Activated CD4-positive, alpha-beta T cell treated with anti-CD3 and anti-CD28 coated beads, Interleukin-2, amount 10 ng/mL, durations not matched to agents 7 days and 5 days (primary cell): ENCODE data around the gene PDE4D. TPM values are rescaled to one million over a fixed set of nuclear protein-coding genes. Genes with fewer than 3 reads are reported as not detected.
A peak's percentile ranks its signal among the peaks of the same experiment; 100 is the strongest.

Experiments used
- CTCF ChIA-PET: fragments of 350-600 bp; sonication (Branson Sonifier 250); formaldehyde crosslinking; loops from one replicate; lab custom pipeline; 2021; ENCODE audit warnings: antibody characterized with exemption; lab: Charles Lee
- POLR2A ChIA-PET: fragments of 350-600 bp; sonication (Branson Sonifier 250); formaldehyde crosslinking; loops from one replicate; lab custom pipeline; 2021; ENCODE audit warnings: antibody characterized with exemption; lab: Charles Lee
- DNase-seq: peaks from one replicate; pipeline ENCODE4 v3.0.0-alpha.2; 2020
- H3K27ac Mint-ChIP-seq: one replicate; pipeline ENCODE4 v1.8.0; 2021; ENCODE audit warnings: mild to moderate bottlenecking, moderate library complexity, mixed read lengths
- H3K27me3 Mint-ChIP-seq: one replicate; pipeline ENCODE4 v1.8.0; 2021; ENCODE audit warnings: mixed read lengths
- H3K36me3 Mint-ChIP-seq: one replicate; pipeline ENCODE4 v1.8.0; 2021; ENCODE audit warnings: low read depth, mixed read lengths
- H3K4me1 Mint-ChIP-seq: one replicate; pipeline ENCODE4 v1.8.0; 2021; ENCODE audit warnings: mixed read lengths
- H3K4me3 Mint-ChIP-seq: one replicate; pipeline ENCODE4 v1.8.0; 2021; ENCODE audit warnings: mild to moderate bottlenecking, moderate library complexity, mixed read lengths
- H3K9me3 Mint-ChIP-seq: one replicate; pipeline ENCODE4 v1.8.0; 2021; ENCODE audit warnings: mixed read lengths
- total RNA-seq, 2 experiments: library from RNA; stranded (reverse); gene quantifications; one replicate each; pipeline ENCODE4 v1.2.3, GENCODE V29; 2021

PDE4D gene
- total RNA-seq, 2 experiments from 2014 or later, result 62.0 to 67.8 TPM

- H3K27me3 Mint-ChIP-seq, result peaks cover 19% of the 10 kb centered on the region
- no peaks in the 10 kb centered on the region for H3K4me1 Mint-ChIP-seq
- ChIA-PET CTCF (no interaction called here), POLR2A (no interaction called here)
- H3K4me3 Mint-ChIP-seq, result no peak overlapping the region
- DNase-seq, result no peak
- H3K36me3 Mint-ChIP-seq, result no peaks in the 10 kb centered on the region
- H3K9me3 Mint-ChIP-seq, result no peaks in the 10 kb centered on the region
- H3K27ac Mint-ChIP-seq, result no peak overlapping the region
These were observed 390.3 kb downstream of the PDE4D start for GRCh38 chr5:59503220-59503619.

- POLR2A ChIA-PET, result no interaction called here
- CTCF ChIA-PET, result no interaction called here
- no peak for DNase-seq
- H3K4me1 Mint-ChIP-seq, result no peaks in the 10 kb centered on the region
- H3K27ac Mint-ChIP-seq, result no peak overlapping the region
- no peaks in the 10 kb centered on the region for H3K9me3 Mint-ChIP-seq
- H3K27me3 Mint-ChIP-seq, result peaks cover 26% of the 10 kb centered on the region
- no peaks in the 10 kb centered on the region for H3K36me3 Mint-ChIP-seq
- no peak overlapping the region for H3K4me3 Mint-ChIP-seq
These were observed 392.2 kb downstream of the PDE4D start for GRCh38 chr5:59501316-59501715.

- H3K27ac Mint-ChIP-seq, result no peak overlapping the region
- no peaks in the 10 kb centered on the region for H3K36me3 Mint-ChIP-seq
- no peaks in the 10 kb centered on the region for H3K9me3 Mint-ChIP-seq
- no peaks in the 10 kb centered on the region for H3K4me1 Mint-ChIP-seq
- H3K27me3 Mint-ChIP-seq, result peaks cover 26% of the 10 kb centered on the region
- ChIA-PET CTCF (no interaction called here), POLR2A (no interaction called here)
- no peak for DNase-seq
- no peak overlapping the region for H3K4me3 Mint-ChIP-seq
These were observed 393.5 kb downstream of the PDE4D start for GRCh38 chr5:59500014-59500413.

- ChIA-PET CTCF (interaction anchor here (0.7 kb wide), 1 partner anchor 1971 kb away, joined by 4 read pairs; no protein-coding TSS in a partner anchor), POLR2A (no interaction called here)
- Mint-ChIP-seq H3K9me3 (no peaks in the 10 kb centered on the region), H3K4me3 (no peak overlapping the region), H3K27ac (no peak overlapping the region), H3K36me3 (no peaks in the 10 kb centered on the region), H3K27me3 (peaks cover 25% of the 10 kb centered on the region), H3K4me1 (no peaks in the 10 kb centered on the region)
- no peak for DNase-seq
These were observed 396.3 kb downstream of the PDE4D start for GRCh38 chr5:59497207-59497606.

GRCh38 chr5:59496524-59497134 lies 396.9 kb downstream of the PDE4D start:
- CTCF ChIA-PET, result interaction anchor here (0.7 kb wide), 1 partner anchor 1971 kb away, joined by 4 read pairs; no protein-coding TSS in a partner anchor
- DNase-seq, result peak; percentile 22

GRCh38 chr5:59491945-59492344 lies 401.6 kb downstream of the PDE4D start:
- no peak overlapping the region for H3K27ac Mint-ChIP-seq
- H3K9me3 Mint-ChIP-seq, result no peaks in the 10 kb centered on the region
- H3K4me1 Mint-ChIP-seq, result no peaks in the 10 kb centered on the region
- H3K27me3 Mint-ChIP-seq, result peaks cover 6% of the 10 kb centered on the region
- H3K36me3 Mint-ChIP-seq, result no peaks in the 10 kb centered on the region
- POLR2A ChIA-PET, result no interaction called here
- H3K4me3 Mint-ChIP-seq, result no peak overlapping the region
- DNase-seq, result no peak
- CTCF ChIA-PET, result interaction anchor here (1.2 kb wide), 1 partner anchor 54 kb away, joined by 3 read pairs; no protein-coding TSS in a partner anchor

More at GRCh38 chr5:59496524-59497134, 396.9 kb downstream of the PDE4D start:
- Mint-ChIP-seq H3K4me3 (no peak overlapping the region), H3K4me1 (no peaks in the 10 kb centered on the region), H3K9me3 (no peaks in the 10 kb centered on the region), H3K36me3 (no peaks in the 10 kb centered on the region), H3K27ac (no peak overlapping the region), H3K27me3 (peaks cover 21% of the 10 kb centered on the region)
- POLR2A ChIA-PET, result no interaction called here

- Mint-ChIP-seq H3K27ac (no peak overlapping the region), H3K4me1 (no peaks in the 10 kb centered on the region), H3K27me3 (peaks cover 4% of the 10 kb centered on the region), H3K36me3 (no peaks in the 10 kb centered on the region), H3K4me3 (no peak overlapping the region), H3K9me3 (no peaks in the 10 kb centered on the region)
- ChIA-PET CTCF (no interaction called here), POLR2A (no interaction called here)
- no peak for DNase-seq
These were observed 404.0 kb downstream of the PDE4D start for GRCh38 chr5:59489551-59489950.

- peaks cover 3% of the 10 kb centered on the region for H3K4me1 Mint-ChIP-seq
- no peak for DNase-seq
- no peaks in the 10 kb centered on the region for H3K9me3 Mint-ChIP-seq
- ChIA-PET CTCF (interaction anchor here (0.7 kb wide), 1 partner anchor 40 kb away, joined by 4 read pairs; no protein-coding TSS in a partner anchor), POLR2A (no interaction called here)
- no peak overlapping the region for H3K4me3 Mint-ChIP-seq
- no peak overlapping the region for H3K27ac Mint-ChIP-seq
- peaks cover 4% of the 10 kb centered on the region for H3K27me3 Mint-ChIP-seq
- no peaks in the 10 kb centered on the region for H3K36me3 Mint-ChIP-seq
These were observed 405.5 kb downstream of the PDE4D start for GRCh38 chr5:59487772-59488729.

- POLR2A ChIA-PET, result no interaction called here
- no peak overlapping the region for H3K4me3 Mint-ChIP-seq
- H3K27ac Mint-ChIP-seq, result no peak overlapping the region
- H3K36me3 Mint-ChIP-seq, result no peaks in the 10 kb centered on the region
- no peaks in the 10 kb centered on the region for H3K9me3 Mint-ChIP-seq
- DNase-seq, result no peak
- CTCF ChIA-PET, result interaction anchor here (0.9 kb wide), 1 partner anchor 26 kb away, joined by 3 read pairs; no protein-coding TSS in a partner anchor
- H3K4me1 Mint-ChIP-seq, result peaks cover 3% of the 10 kb centered on the region
- H3K27me3 Mint-ChIP-seq, result peaks cover 4% of the 10 kb centered on the region
These were observed 406.3 kb downstream of the PDE4D start for GRCh38 chr5:59487068-59487686.

- Mint-ChIP-seq H3K36me3 (no peaks in the 10 kb centered on the region), H3K9me3 (no peaks in the 10 kb centered on the region), H3K27ac (no peak overlapping the region), H3K4me1 (peaks cover 3% of the 10 kb centered on the region), H3K4me3 (no peak overlapping the region), H3K27me3 (peaks cover 4% of the 10 kb centered on the region)
- ChIA-PET CTCF (interaction anchor here (0.5 to 1.7 kb wide), 3 partner anchors 15 to 944 kb away, joined by 3 read pairs; no protein-coding TSS in a partner anchor), POLR2A (no interaction called here)
- no peak for DNase-seq
These were observed 407.0 kb downstream of the PDE4D start for GRCh38 chr5:59486508-59486907.

GRCh38 chr5:59485629-59486439 lies 407.7 kb downstream of the PDE4D start:
- ChIA-PET POLR2A (no interaction called here), CTCF (interaction anchor here (0.5 to 1.7 kb wide), 2 partner anchors 15 to 944 kb away, joined by 3 read pairs; no protein-coding TSS in a partner anchor)
- Mint-ChIP-seq H3K36me3 (no peaks in the 10 kb centered on the region), H3K9me3 (no peaks in the 10 kb centered on the region), H3K27me3 (peaks cover 4% of the 10 kb centered on the region), H3K4me1 (peaks cover 3% of the 10 kb centered on the region), H3K4me3 (no peak overlapping the region), H3K27ac (no peak overlapping the region)
- DNase-seq, result no peak

- H3K4me1 Mint-ChIP-seq, result peaks cover 3% of the 10 kb centered on the region
- ChIA-PET POLR2A (no interaction called here), CTCF (interaction anchor here (1.7 kb wide), 1 partner anchor 14 kb away, joined by 3 read pairs; no protein-coding TSS in a partner anchor)
- no peak overlapping the region for H3K27ac Mint-ChIP-seq
- no peaks in the 10 kb centered on the region for H3K36me3 Mint-ChIP-seq
- no peak for DNase-seq
- no peaks in the 10 kb centered on the region for H3K9me3 Mint-ChIP-seq
- peaks cover 4% of the 10 kb centered on the region for H3K27me3 Mint-ChIP-seq
- H3K4me3 Mint-ChIP-seq, result no peak overlapping the region
These were observed 408.4 kb downstream of the PDE4D start for GRCh38 chr5:59485107-59485506.
